Measurements from ENCODE around the gene ALS2CL.

GRCh38 chr3:46702246-46703012 lies 8.9 kb upstream of the ALS2CL start:
- TF ChIP-seq, protein P1, sequence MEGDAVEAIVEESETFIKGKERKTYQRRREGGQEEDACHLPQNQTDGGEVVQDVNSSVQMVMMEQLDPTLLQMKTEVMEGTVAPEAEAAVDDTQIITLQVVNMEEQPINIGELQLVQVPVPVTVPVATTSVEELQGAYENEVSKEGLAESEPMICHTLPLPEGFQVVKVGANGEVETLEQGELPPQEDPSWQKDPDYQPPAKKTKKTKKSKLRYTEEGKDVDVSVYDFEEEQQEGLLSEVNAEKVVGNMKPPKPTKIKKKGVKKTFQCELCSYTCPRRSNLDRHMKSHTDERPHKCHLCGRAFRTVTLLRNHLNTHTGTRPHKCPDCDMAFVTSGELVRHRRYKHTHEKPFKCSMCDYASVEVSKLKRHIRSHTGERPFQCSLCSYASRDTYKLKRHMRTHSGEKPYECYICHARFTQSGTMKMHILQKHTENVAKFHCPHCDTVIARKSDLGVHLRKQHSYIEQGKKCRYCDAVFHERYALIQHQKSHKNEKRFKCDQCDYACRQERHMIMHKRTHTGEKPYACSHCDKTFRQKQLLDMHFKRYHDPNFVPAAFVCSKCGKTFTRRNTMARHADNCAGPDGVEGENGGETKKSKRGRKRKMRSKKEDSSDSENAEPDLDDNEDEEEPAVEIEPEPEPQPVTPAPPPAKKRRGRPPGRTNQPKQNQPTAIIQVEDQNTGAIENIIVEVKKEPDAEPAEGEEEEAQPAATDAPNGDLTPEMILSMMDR (conservative IDR thresholded peaks at IDR 0.05; ENCODE audit: low read depth, low read length) = no peak
- no peak for TF ChIP-seq EZH2 (IDR thresholded peaks at IDR 0.05; ENCODE audit: borderline replicate concordance, low read depth, low read length, poor library complexity, severe bottlenecking)

Measured in A673 (cell line).